HepG2 (cell line): ENCODE results near the gene AWAT1.

Source experiments
- CTCF ChIP-seq: sonication (generic); formaldehyde crosslinking; IDR thresholded peaks from 2 replicates; pipeline ENCODE4 v1.5.0; 2020; ENCODE audit warnings: mild to moderate bottlenecking, missing genetic modification reagents, moderate library complexity
- GABPA ChIP-seq, 2 experiments: IDR thresholded peaks; 2 replicates each; pipeline ENCODE4 v1.6.1; 2011 to 2016; ENCODE audit warnings: low read depth in 2 of 2, low read length in 1 of 2, missing biosample characterization in 1 of 2, missing genetic modification characterization in 1 of 2
- MXI1 ChIP-seq: IDR thresholded peaks from 3 replicates; pipeline ENCODE4 v1.6.1; 2012; ENCODE audit warnings: low read depth, low read length, inconsistent platforms, borderline replicate concordance
- POLR2A ChIP-seq, 2 experiments: IDR thresholded peaks; 2 replicates each; pipeline ENCODE4 v1.6.1; 2011; ENCODE audit warnings: low read depth in 2 of 2, low read length in 2 of 2, mild to moderate bottlenecking in 1 of 2, moderate library complexity in 1 of 2; ENCODE audit not compliant: insufficient read depth in 1 of 2
- SIN3A ChIP-seq: IDR thresholded peaks from 2 replicates; pipeline ENCODE4 v1.6.1; 2011; ENCODE audit warnings: low read depth, mild to moderate bottlenecking, control low read depth, low read length, borderline replicate concordance
- SIN3B ChIP-seq: fragments of 150-350 bp; IDR thresholded peaks from 2 replicates; pipeline ENCODE4 v1.6.1; 2014; ENCODE audit warnings: low read length
- ZBTB33 ChIP-seq: sonication (generic); formaldehyde crosslinking; IDR thresholded peaks from 2 replicates; pipeline ENCODE4 v1.4.0; 2020; ENCODE audit warnings: missing genetic modification reagents
- ZSCAN5A ChIP-seq: sonication (generic); formaldehyde crosslinking; IDR thresholded peaks from 2 replicates; pipeline ENCODE4 v1.8.0; 2022; ENCODE audit warnings: mild to moderate bottlenecking, missing genetic modification reagents, borderline replicate concordance
- TF ChIP-seq, protein P1 (sequence below): sonication (generic); formaldehyde crosslinking; IDR thresholded peaks from 2 replicates; pipeline ENCODE4 v1.4.0; 2020; ENCODE audit warnings: missing genetic modification reagents

GRCh38 chrX:70253377-70254062 is 19.1 kb downstream of the AWAT1 start:
- TF ChIP-seq SIN3A (no peak), GABPA (IDR thresholded peaks at IDR 0.05; ENCODE audit: low read depth, low read length) (no peak), GABPA (CRISPR knock-in tag; IDR thresholded peaks at IDR 0.05; ENCODE audit: low read depth) (no peak), ZSCAN5A (CRISPR knock-in tag) (no peak), SIN3B (no peak), MXI1 (no peak), CTCF (no peak), ZBTB33 (CRISPR knock-in tag) (no peak), POLR2A (IDR thresholded peaks at IDR 0.05; ENCODE audit: insufficient read depth in 1 of 2, low read depth in 2 of 2, low read length in 2 of 2) (no peak)
- TF ChIP-seq, protein P1, sequence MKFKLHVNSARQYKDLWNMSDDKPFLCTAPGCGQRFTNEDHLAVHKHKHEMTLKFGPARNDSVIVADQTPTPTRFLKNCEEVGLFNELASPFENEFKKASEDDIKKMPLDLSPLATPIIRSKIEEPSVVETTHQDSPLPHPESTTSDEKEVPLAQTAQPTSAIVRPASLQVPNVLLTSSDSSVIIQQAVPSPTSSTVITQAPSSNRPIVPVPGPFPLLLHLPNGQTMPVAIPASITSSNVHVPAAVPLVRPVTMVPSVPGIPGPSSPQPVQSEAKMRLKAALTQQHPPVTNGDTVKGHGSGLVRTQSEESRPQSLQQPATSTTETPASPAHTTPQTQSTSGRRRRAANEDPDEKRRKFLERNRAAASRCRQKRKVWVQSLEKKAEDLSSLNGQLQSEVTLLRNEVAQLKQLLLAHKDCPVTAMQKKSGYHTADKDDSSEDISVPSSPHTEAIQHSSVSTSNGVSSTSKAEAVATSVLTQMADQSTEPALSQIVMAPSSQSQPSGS (CRISPR knock-in tag), result no peak
